ENCODE measurements around the gene ZNF853.
"Not testable (repeated sequence)": the region's sequence is repeated elsewhere in the genome, so short reads cannot be mapped to it uniquely, and the experiment has no call there.

The ZNF853 gene

GRCh38 chr7:6653071-6654003, 37.9 kb downstream of the ZNF853 start:
- DNase-seq, result no peak

- DNase-seq, result no peak
Observed at GRCh38 chr7:6654113-6654841, 38.9 kb downstream of the ZNF853 start.

GRCh38 chr7:6654842-6655610, 39.6 kb downstream of the ZNF853 start:
- DNase-seq, result no peak

- no peak for DNase-seq
Observed at GRCh38 chr7:6655636-6656385, 40.4 kb downstream of the ZNF853 start.

- no peak for DNase-seq
Observed at GRCh38 chr7:6656413-6656812, 41.0 kb downstream of the ZNF853 start.

- no peak for DNase-seq
Observed at GRCh38 chr7:6658618-6659345, 43.4 kb downstream of the ZNF853 start.

GRCh38 chr7:6670851-6671250, 55.4 kb downstream of the ZNF853 start:
- not testable (repeated sequence) for DNase-seq
